Measurements from ENCODE around the gene RNF208. TPM values are rescaled to one million over a fixed set of nuclear protein-coding genes. Genes with fewer than 3 reads are reported as not detected.

Gene RNF208
- total RNA-seq, 2 experiments from 2014 or later: 3.4 to 4.4 TPM

DNA sequence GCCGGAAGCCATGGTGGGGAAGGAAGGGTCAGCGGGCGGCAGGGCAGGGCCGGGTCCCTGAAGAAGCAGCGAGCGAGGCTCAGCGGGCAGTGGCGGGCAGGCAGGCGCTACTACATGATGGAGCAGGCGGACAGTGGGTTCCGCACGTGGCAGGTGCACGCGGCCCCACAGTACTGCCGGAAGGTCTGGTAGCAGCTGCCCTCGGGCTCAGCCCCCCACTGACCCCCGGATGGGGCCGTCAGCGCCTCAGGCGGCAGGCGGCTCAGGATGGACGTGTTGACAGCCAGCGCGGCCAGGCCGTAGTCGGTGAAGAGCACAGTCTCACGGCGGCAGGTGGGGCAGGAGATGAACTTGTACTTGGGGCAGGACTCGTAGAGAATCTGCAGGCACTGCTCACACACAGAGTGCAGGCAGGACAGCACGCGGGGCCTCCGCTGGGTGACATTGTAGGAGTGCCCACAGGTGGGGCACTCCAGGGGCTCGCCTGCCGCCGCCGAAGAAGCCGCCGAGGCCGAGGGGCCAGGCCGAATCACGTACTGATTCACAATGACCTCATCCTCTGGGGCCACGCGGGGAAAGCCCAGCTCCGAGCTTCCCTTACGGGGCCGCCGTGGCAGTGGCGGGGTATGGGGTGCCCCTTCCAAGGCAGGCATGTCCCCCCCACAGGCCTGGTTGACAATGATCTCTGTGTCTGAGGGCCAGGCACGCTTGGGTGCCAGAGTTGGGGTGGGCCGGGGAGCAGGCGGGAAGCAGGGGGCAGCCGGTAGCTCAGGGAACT, 1.5 kb downstream of the RNF208 start:
- Mint-ChIP-seq H3K27ac (no peak overlapping the region), H3K36me3 (peaks cover 2% of the 10 kb centered on the region), H3K27me3 (no peaks in the 10 kb centered on the region), H3K4me3 (peak overlapping the region; percentile 16), H3K4me1 (ENCODE audit: low read depth) (peaks cover 3% of the 10 kb centered on the region), H3K9me3 (no peaks in the 10 kb centered on the region)
- CTCF ChIA-PET: no interaction called here
- intact Hi-C loops (cut with micrococcal nuclease): loop anchor here (5.0 kb wide), 1 partner anchor 428 kb away; the partner anchor contains the start of gene TMEM141
- POLR2A ChIA-PET: interaction anchor here (0.5 to 1.7 kb wide), 3 partner anchors 32 to 134 kb away, joined by 3 to 6 read pairs (median 4); partner anchors contain the start of gene SSNA1
- no peak for DNase-seq

DNA sequence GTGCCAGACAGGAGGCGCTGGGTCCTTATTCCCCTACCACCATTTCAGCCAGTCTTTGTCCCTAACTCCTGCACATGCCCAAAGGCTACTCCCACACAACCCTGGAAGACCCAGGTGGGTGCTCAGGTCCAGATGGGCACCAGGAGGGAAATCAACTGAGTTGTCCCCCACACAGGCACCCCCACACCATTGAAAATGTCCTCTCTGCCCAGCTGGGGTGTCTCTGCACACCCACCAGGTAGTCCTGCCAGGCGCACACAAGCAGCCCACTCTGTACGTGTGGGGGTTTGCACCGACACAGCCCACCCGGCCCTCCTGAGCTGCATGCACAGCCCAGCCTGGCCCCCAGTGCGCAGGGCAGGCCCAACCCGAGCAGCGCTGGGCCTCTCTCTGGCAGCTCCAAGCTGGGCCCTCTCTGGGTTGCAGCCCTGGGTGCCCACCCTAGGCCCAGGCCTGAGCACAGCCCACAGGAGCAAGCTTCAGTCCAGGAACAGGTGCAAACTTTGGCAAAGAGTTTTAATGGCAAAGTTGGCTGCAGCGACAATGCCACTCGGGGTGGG, 2.2 kb downstream of the RNF208 start:
- ChIA-PET POLR2A (interaction anchor here (0.5 to 1.7 kb wide), 3 partner anchors 31 to 133 kb away, joined by 3 to 6 read pairs (median 4); partner anchors contain the start of gene SSNA1), CTCF (no interaction called here)
- Mint-ChIP-seq H3K4me3 (peak overlapping the region; percentile 16), H3K36me3 (peaks cover 3% of the 10 kb centered on the region), H3K27ac (no peak overlapping the region), H3K4me1 (ENCODE audit: low read depth) (peaks cover 3% of the 10 kb centered on the region), H3K27me3 (no peaks in the 10 kb centered on the region), H3K9me3 (no peaks in the 10 kb centered on the region)
- no peak for DNase-seq
- intact Hi-C loops (cut with micrococcal nuclease): loop anchor here (5.0 kb wide), 1 partner anchor 428 kb away; the partner anchor contains the start of gene TMEM141

DNA sequence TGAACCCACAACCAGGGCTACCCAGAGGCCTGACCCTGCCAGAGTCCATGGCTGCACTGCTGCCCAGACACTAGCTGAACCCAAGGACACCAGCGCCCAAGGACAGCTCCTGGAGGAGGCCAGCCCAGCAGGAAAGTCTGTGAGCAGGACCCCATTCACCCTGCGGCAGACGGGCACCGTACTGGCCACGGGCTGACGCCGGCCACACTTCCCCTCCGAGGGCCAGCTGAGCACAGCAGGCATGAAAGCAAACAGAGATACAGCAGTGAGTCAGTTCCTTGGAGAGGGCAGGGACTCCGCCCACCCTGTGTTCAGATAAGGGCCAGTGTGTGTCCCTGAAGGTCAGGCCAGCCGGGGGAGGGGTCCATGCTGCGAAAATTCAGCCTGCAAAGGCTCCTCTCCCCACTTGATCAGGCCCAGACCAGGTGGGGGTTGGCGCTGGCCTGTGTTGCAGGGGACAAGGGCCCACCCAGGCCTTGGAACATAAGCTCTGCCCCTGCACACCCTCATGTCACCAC, 3.2 kb downstream of the RNF208 start:
- intact Hi-C loops (cut with micrococcal nuclease): no loop called here
- no peak for DNase-seq
- Mint-ChIP-seq H3K9me3 (no peaks in the 10 kb centered on the region), H3K36me3 (peaks cover 3% of the 10 kb centered on the region), H3K27ac (no peak overlapping the region), H3K4me1 (ENCODE audit: low read depth) (peaks cover 3% of the 10 kb centered on the region), H3K4me3 (no peak overlapping the region), H3K27me3 (no peaks in the 10 kb centered on the region)
- ChIA-PET CTCF (no interaction called here), POLR2A (interaction anchor here (1.7 kb wide), 1 partner anchor 30 kb away, joined by 6 read pairs; the partner anchor contains the start of gene SSNA1)

DNA sequence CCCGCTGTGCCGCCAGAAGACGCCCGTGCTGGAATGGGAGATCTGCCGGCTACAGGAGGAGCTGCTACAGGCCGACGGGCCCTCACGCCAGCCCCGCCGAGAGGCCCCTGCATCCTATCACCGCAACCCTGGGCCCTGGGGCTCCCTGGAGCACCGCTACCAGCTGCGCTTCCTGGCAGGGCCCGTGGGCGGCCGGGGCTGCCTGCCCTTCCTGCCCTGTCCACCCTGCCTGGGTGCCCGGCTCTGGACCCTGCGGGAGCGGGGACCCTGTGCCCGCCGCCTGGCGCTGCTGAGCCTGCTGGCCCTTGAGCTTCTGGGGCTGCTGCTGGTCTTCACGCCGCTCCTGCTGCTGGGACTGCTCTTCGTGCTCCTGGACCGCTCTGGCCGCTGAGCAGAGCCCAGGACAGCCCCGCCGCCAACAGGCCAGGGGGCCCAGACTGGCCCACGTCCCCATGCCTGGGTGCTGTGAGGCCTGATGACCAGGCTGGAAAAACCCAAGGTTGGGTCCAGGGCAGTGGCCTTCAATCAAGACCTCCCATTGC, 3.8 kb downstream of the RNF208 start:
- Mint-ChIP-seq H3K4me3 (no peak overlapping the region), H3K27ac (no peak overlapping the region)

DNA sequence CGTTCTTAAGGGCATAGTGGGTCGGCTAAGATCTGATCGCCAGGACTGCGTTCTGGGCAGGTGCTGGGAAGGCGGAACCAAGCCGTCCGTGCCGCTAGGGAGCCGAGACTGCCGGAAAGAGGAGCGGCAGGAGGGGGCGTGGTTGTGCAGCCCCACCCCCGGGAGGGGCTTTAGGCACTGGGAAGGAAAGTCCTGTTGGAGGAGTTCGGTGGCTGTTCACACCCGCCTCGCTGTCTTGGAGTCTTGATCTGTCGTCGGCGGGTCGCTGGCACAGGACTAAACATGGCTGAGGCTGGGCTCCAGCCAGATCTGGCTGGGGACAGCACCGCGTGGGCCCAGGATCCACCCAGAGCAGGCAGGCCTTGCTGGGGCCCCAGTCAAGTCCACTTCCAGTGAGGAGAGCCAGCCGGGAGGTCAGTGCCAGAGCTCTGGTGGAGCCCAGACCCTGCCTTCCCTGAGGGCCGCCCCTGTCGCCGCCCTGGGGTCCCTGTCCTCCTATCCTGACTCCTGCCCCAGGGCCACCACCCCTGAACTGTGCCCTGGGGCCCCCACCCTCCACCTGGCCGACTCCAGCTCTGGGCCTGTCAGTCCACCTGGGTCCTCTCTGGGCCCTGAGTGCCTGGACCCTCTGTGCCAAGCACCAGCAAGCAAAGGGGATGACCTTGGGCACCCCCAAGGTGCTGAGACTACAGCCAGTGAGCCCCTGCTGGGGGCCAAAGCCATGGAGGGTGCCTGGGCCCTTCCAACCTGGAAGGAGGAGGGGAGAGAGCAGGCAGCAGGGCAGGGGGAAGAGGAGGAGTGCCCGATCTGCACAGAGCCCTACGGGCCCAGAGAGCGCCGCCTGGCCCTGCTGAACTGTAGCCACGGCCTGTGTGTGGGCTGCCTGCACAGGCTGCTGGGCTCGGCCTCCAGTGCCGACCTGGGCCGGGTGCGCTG, 4.5 kb downstream of the RNF208 start:
- CTCF ChIA-PET: interaction anchor here (1.8 kb wide), 1 partner anchor 10 kb away, joined by 4 read pairs; no protein-coding TSS in a partner anchor
- H3K36me3 Mint-ChIP-seq: peaks cover 3% of the 10 kb centered on the region
- POLR2A ChIA-PET: interaction anchor here (1.2 kb wide), 1 partner anchor 10 kb away, joined by 5 read pairs; no protein-coding TSS in a partner anchor

More for the DNA sequence above, 3.8 kb downstream of the RNF208 start:
- intact Hi-C loops (cut with micrococcal nuclease): no loop called here
- CTCF ChIA-PET: no interaction called here
- Mint-ChIP-seq H3K4me1 (ENCODE audit: low read depth) (peaks cover 3% of the 10 kb centered on the region), H3K9me3 (no peaks in the 10 kb centered on the region), H3K27me3 (no peaks in the 10 kb centered on the region), H3K36me3 (peaks cover 3% of the 10 kb centered on the region)
- POLR2A ChIA-PET: no interaction called here
- DNase-seq: no peak

DNA sequence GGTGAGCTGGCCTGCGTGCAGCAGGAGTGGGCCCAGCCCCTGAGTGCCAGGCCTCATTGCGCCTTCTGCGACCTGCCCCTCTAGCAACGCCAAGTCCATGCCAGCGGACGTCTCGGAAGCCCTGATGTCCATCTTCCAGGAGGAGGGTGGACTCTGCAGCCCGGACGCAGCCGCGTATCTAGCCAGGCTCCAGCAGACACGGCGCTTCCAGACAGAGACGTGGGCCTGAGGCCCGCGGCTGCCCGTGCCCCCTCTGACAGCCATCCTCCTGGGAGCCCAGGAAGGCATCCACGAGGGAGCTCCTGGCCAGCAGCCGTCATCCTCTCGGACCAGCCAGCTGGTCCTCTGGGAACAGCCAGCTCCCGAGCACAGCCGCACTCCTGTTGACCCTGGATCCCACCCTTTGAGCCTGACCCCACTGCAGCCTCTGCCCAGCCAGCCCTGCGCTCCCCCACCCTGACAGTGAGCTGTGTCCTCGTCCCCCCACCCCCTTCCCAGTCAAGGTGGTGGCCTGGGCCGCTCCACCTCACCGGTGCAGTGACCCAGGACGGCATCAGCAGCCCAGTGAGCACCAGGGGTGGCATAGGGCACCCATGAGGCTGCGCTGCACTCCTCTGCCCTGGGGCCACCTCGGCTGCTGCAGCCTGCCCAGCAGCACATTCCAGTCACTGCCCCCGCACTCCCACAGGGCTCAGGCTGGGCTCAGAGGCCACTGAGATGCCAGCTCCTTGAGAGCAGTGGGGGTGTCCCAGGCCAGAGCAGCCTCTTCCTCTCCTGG, 5.7 kb downstream of the RNF208 start:
- no peak overlapping the region for H3K4me3 Mint-ChIP-seq
- no peaks in the 10 kb centered on the region for H3K9me3 Mint-ChIP-seq
- CTCF ChIA-PET: interaction anchor here (1.2 to 1.8 kb wide), 3 partner anchors 9 to 152 kb away, joined by 3 to 4 read pairs (median 4); no protein-coding TSS in a partner anchor
- intact Hi-C loops (cut with micrococcal nuclease): no loop called here
- POLR2A ChIA-PET: interaction anchor here (1.2 kb wide), 2 partner anchors 9 to 12 kb away, joined by 5 to 6 read pairs; no protein-coding TSS in a partner anchor
- no peaks in the 10 kb centered on the region for H3K27me3 Mint-ChIP-seq
- peaks cover 3% of the 10 kb centered on the region for H3K36me3 Mint-ChIP-seq
- no peak overlapping the region for H3K27ac Mint-ChIP-seq
- H3K4me1 Mint-ChIP-seq (ENCODE audit: low read depth): no peaks in the 10 kb centered on the region
- no peak for DNase-seq

More for the DNA sequence above, 4.5 kb downstream of the RNF208 start:
- Mint-ChIP-seq H3K27ac (no peak overlapping the region), H3K9me3 (no peaks in the 10 kb centered on the region), H3K27me3 (no peaks in the 10 kb centered on the region), H3K4me1 (ENCODE audit: low read depth) (no peaks in the 10 kb centered on the region), H3K4me3 (no peak overlapping the region)
- DNase-seq: no peak
- intact Hi-C loops (cut with micrococcal nuclease): no loop called here

DNA sequence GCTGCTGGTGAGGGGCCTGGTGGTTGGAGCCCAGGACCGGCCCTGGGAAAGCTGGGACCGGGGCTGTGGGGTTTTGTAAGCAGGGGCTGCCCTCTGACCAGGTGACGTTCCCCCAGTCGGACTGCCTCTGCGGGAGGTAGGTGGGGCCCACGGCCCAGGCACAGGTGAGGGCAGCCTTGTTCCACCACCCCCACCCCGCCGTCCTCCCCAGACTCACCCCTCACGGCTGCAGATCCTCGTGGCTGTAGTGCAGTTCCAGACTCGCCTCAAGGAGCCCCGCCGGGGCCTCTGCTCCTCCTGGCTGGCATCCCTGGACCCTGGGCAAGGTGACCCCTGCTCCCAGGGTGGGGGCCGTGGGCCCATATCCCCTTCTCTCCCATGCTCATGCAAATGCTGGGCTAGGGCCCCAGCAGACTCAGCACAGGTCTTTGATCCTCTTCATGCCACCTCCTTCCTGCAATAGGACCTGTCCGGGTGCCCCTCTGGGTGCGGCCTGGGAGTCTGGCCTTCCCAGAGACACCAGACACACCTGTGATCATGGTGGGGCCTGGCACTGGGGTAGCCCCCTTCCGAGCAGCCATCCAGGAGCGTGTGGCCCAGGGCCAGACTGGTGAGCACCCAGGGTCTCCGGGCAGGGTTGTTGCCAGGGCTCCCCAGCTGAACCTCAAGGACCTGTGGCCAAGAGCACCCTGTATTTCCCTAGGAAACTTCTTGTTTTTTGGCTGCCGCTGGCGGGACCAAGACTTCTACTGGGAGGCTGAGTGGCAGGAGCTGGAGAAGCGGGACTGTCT, 6.6 kb downstream of the RNF208 start:
- H3K27me3 Mint-ChIP-seq: no peaks in the 10 kb centered on the region
- H3K36me3 Mint-ChIP-seq: peaks cover 3% of the 10 kb centered on the region
- H3K27ac Mint-ChIP-seq: no peak overlapping the region
- ChIA-PET POLR2A (no interaction called here), CTCF (interaction anchor here (1.2 to 1.8 kb wide), 3 partner anchors 8 to 151 kb away, joined by 3 to 5 read pairs (median 4); partner anchors contain the start of gene RNF224)
- H3K9me3 Mint-ChIP-seq: no peaks in the 10 kb centered on the region
- DNase-seq: no peak
- no peaks in the 10 kb centered on the region for H3K4me1 Mint-ChIP-seq (ENCODE audit: low read depth)
- H3K4me3 Mint-ChIP-seq: no peak overlapping the region
- intact Hi-C loops (cut with micrococcal nuclease): no loop called here

DNA sequence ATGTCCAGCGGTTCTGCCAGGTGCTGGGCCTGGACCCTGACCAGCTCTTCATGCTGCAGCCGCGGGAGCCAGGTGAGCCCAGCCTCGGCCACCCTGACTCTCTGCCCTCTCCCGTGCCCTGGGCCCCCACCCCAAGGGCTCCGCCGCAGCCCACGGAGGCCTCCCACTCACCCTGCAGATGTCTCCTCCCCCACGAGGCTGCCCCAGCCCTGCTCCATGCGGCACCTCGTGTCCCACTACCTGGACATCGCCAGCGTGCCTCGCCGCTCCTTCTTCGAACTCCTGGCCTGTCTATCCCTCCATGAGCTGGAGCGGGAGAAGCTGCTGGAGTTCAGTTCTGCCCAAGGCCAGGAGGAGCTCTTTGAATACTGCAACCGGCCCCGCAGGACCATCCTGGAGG, 7.4 kb downstream of the RNF208 start:
- Mint-ChIP-seq H3K27me3 (no peaks in the 10 kb centered on the region), H3K4me1 (ENCODE audit: low read depth) (no peaks in the 10 kb centered on the region), H3K4me3 (no peak overlapping the region), H3K27ac (no peak overlapping the region), H3K36me3 (peaks cover 3% of the 10 kb centered on the region), H3K9me3 (no peaks in the 10 kb centered on the region)
- intact Hi-C loops (cut with micrococcal nuclease): no loop called here
- CTCF ChIA-PET: interaction anchor here (1.3 kb wide), 1 partner anchor 13 kb away, joined by 5 read pairs; the partner anchor contains the start of gene RNF224
- no peak for DNase-seq
- POLR2A ChIA-PET: no interaction called here

DNA sequence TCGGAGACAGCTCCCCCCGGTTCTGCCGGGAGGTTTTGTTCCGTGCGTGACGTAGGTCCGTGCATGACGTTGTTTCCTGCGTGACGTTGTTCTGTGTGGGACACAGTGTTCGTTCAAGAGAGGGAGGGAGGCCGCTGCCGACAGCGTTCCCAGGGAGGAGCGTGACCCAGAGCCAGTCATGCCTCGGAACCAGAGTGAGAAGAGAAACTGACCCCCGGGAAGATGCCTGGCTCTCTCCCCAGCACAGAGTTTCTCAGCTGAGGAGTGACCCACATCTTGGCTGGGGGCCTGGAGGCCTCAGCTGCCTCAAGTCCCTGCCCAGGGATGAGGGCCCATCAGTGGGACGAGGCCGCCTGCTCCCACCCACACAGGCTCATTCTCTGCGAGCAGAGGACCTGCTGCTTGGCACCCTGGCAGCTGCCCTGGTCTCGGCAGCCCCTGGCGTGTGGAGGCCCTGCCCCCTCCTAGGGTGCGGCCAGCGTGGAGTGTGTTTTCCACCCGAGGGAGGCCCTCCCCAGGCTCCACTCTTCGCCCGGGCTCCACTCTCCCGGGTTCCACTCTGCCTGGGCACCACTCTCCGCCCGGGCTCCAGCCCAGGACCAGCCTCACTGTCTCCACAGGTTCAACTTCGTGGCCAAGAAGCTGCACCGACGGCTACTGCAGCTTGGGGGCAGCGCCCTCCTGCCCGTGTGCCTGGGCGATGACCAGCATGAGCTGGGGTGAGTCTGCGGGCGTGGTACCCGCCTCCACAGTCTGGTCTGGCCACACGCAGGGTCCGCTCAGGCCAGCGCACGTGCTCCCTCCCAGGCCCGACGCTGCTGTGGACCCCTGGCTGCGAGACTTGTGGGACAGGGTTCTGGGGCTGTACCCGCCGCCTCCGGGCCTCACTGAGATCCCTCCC, 8.6 kb downstream of the RNF208 start:
- H3K27me3 Mint-ChIP-seq: no peaks in the 10 kb centered on the region
- peaks cover 6% of the 10 kb centered on the region for H3K36me3 Mint-ChIP-seq
- H3K4me3 Mint-ChIP-seq: no peak overlapping the region
- no peak for DNase-seq
- ChIA-PET POLR2A (interaction anchor here (0.9 kb wide), 1 partner anchor 12 kb away, joined by 3 read pairs; the partner anchor contains the start of gene TPRN), CTCF (no interaction called here)
- H3K4me1 Mint-ChIP-seq (ENCODE audit: low read depth): peaks cover 2% of the 10 kb centered on the region
- no peak overlapping the region for H3K27ac Mint-ChIP-seq
- intact Hi-C loops (cut with micrococcal nuclease): no loop called here
- H3K9me3 Mint-ChIP-seq: no peaks in the 10 kb centered on the region

Measured in activated CD4-positive, alpha-beta memory T cell treated with anti-CD3 and anti-CD28 coated beads for 36 hours (primary cell).